ENCODE results near the gene KRT15.

Gene KRT15

GRCh38 chr17:41521574-41522261, 3.0 kb upstream of the KRT15 start:
- no peaks in the 10 kb centered on the region for H3F3A ChIP-seq (ENCODE audit: low read depth)
- no peaks in the 10 kb centered on the region for H3K79me2 ChIP-seq (ENCODE audit: insufficient read depth, low read length)
- H3K9ac ChIP-seq (ENCODE audit: low read depth, low read length, poor library complexity, severe bottlenecking) = no peak overlapping the region
- TF ChIP-seq CTCF (conservative IDR thresholded peaks at IDR 0.05; ENCODE audit: low read length) = no peak
- TF ChIP-seq EZH2phosphoT487 (IDR thresholded peaks at IDR 0.05; ENCODE audit: borderline replicate concordance) = no peak
- no peak overlapping the region for H3K4me3 ChIP-seq (ENCODE audit: low read length, poor library complexity, severe bottlenecking)
- H3K27me3 ChIP-seq (ENCODE audit: insufficient read depth, low read length, poor library complexity, severe bottlenecking) = no peaks in the 10 kb centered on the region
- no peak overlapping the region for H2AFZ ChIP-seq (ENCODE audit: low read length)
- no peak overlapping the region for H3K4me2 ChIP-seq (ENCODE audit: low read depth, low read length, poor library complexity, severe bottlenecking)
- H3K4me1 ChIP-seq (ENCODE audit: insufficient read depth, low read length, poor library complexity, severe bottlenecking) = no peaks in the 10 kb centered on the region
- no peaks in the 10 kb centered on the region for H3K36me3 ChIP-seq (ENCODE audit: insufficient read depth, low read length)
- no peaks in the 10 kb centered on the region for H3K9me2 ChIP-seq (replicated peaks; ENCODE audit: low read depth, low read length)
- H4K20me1 ChIP-seq (ENCODE audit: insufficient read depth, low read length, poor library complexity, severe bottlenecking) = no peaks in the 10 kb centered on the region
- no peaks in the 10 kb centered on the region for H3K9me3 ChIP-seq (ENCODE audit: insufficient read depth, low read depth, low read length)

- Histone ChIP-seq H3K79me2 (ENCODE audit: insufficient read depth, low read length) (no peaks in the 10 kb centered on the region), H3K36me3 (ENCODE audit: insufficient read depth, low read length) (no peaks in the 10 kb centered on the region), H3F3A (ENCODE audit: low read depth) (no peaks in the 10 kb centered on the region), H4K20me1 (ENCODE audit: insufficient read depth, low read length, poor library complexity, severe bottlenecking) (no peaks in the 10 kb centered on the region), H3K9me3 (ENCODE audit: insufficient read depth, low read depth, low read length) (no peaks in the 10 kb centered on the region), H3K4me1 (ENCODE audit: insufficient read depth, low read length, poor library complexity, severe bottlenecking) (no peaks in the 10 kb centered on the region), H2AFZ (ENCODE audit: low read length) (no peak overlapping the region), H3K4me2 (ENCODE audit: low read depth, low read length, poor library complexity, severe bottlenecking) (no peak overlapping the region), H3K4me3 (ENCODE audit: low read length, poor library complexity, severe bottlenecking) (no peak overlapping the region), H3K9me2 (replicated peaks; ENCODE audit: low read depth, low read length) (no peaks in the 10 kb centered on the region), H3K9ac (ENCODE audit: low read depth, low read length, poor library complexity, severe bottlenecking) (no peak overlapping the region), H3K27me3 (ENCODE audit: insufficient read depth, low read length, poor library complexity, severe bottlenecking) (no peaks in the 10 kb centered on the region)
- TF ChIP-seq EZH2phosphoT487 (IDR thresholded peaks at IDR 0.05; ENCODE audit: borderline replicate concordance) = no peak
- TF ChIP-seq CTCF (conservative IDR thresholded peaks at IDR 0.05; ENCODE audit: low read length) = no peak
These were observed 2.3 kb upstream of the KRT15 start for GRCh38 chr17:41520821-41521521.

GRCh38 chr17:41519501-41520224, 973 bp upstream of the KRT15 start:
- Histone ChIP-seq H3K27me3 (ENCODE audit: insufficient read depth, low read length, poor library complexity, severe bottlenecking) (no peaks in the 10 kb centered on the region), H3K4me2 (ENCODE audit: low read depth, low read length, poor library complexity, severe bottlenecking) (no peak overlapping the region), H4K20me1 (ENCODE audit: insufficient read depth, low read length, poor library complexity, severe bottlenecking) (no peaks in the 10 kb centered on the region), H3K4me3 (ENCODE audit: low read length, poor library complexity, severe bottlenecking) (no peak overlapping the region), H3F3A (ENCODE audit: low read depth) (no peaks in the 10 kb centered on the region), H3K79me2 (ENCODE audit: insufficient read depth, low read length) (no peaks in the 10 kb centered on the region), H3K9ac (ENCODE audit: low read depth, low read length, poor library complexity, severe bottlenecking) (no peak overlapping the region), H3K36me3 (ENCODE audit: insufficient read depth, low read length) (no peaks in the 10 kb centered on the region), H3K9me2 (replicated peaks; ENCODE audit: low read depth, low read length) (no peaks in the 10 kb centered on the region), H3K9me3 (ENCODE audit: insufficient read depth, low read depth, low read length) (no peaks in the 10 kb centered on the region), H2AFZ (ENCODE audit: low read length) (no peak overlapping the region), H3K4me1 (ENCODE audit: insufficient read depth, low read length, poor library complexity, severe bottlenecking) (no peaks in the 10 kb centered on the region)
- TF ChIP-seq CTCF (conservative IDR thresholded peaks at IDR 0.05; ENCODE audit: low read length) = no peak
- TF ChIP-seq EZH2phosphoT487 (IDR thresholded peaks at IDR 0.05; ENCODE audit: borderline replicate concordance) = no peak

Data from Loucy (cell line).